ENCODE data around the gene RIPOR1.
A peak's percentile ranks its signal among the peaks of the same experiment; 100 is the strongest.

RIPOR1 gene

GRCh38 chr16:67544844-67545664 is 16.4 kb downstream of the RIPOR1 start:
- DNase-seq (ENCODE audit: low read depth, low spot score) = no peak
- ChIA-PET POLR2A (interaction anchor here (0.6 kb wide), 1 partner anchor 17 kb away, joined by 3 read pairs; no protein-coding TSS in a partner anchor), CTCF (interaction anchor here (6.2 to 10.8 kb wide), 5 partner anchors 11 to 123 kb away, joined by 80 to 185 read pairs (median 115); partner anchors contain the start of genes C16orf86, CARMIL2, CTCF and ENKD1)
- H3K4me3 ChIP-seq (ENCODE audit: low read depth, low read length) = no peak overlapping the region
- TF ChIP-seq, protein P1, sequence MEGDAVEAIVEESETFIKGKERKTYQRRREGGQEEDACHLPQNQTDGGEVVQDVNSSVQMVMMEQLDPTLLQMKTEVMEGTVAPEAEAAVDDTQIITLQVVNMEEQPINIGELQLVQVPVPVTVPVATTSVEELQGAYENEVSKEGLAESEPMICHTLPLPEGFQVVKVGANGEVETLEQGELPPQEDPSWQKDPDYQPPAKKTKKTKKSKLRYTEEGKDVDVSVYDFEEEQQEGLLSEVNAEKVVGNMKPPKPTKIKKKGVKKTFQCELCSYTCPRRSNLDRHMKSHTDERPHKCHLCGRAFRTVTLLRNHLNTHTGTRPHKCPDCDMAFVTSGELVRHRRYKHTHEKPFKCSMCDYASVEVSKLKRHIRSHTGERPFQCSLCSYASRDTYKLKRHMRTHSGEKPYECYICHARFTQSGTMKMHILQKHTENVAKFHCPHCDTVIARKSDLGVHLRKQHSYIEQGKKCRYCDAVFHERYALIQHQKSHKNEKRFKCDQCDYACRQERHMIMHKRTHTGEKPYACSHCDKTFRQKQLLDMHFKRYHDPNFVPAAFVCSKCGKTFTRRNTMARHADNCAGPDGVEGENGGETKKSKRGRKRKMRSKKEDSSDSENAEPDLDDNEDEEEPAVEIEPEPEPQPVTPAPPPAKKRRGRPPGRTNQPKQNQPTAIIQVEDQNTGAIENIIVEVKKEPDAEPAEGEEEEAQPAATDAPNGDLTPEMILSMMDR (IDR thresholded peaks at IDR 0.05; ENCODE audit: insufficient read depth, low read length, missing control alignments) = no peak

GRCh38 chr16:67545665-67546024 is 17.0 kb downstream of the RIPOR1 start:
- ChIA-PET POLR2A (no interaction called here), CTCF (interaction anchor here (6.2 to 10.8 kb wide), 5 partner anchors 12 to 123 kb away, joined by 80 to 185 read pairs (median 115); partner anchors contain the start of genes C16orf86, CARMIL2, CTCF and ENKD1)
- TF ChIP-seq, protein P1 (IDR thresholded peaks at IDR 0.05; ENCODE audit: insufficient read depth, low read length, missing control alignments) = no peak
- no peak overlapping the region for H3K4me3 ChIP-seq (ENCODE audit: low read depth, low read length)
- DNase-seq (ENCODE audit: low read depth, low spot score) = no peak

GRCh38 chr16:67546091-67546501 is 17.5 kb downstream of the RIPOR1 start:
- H3K4me3 ChIP-seq (ENCODE audit: low read depth, low read length) = no peak overlapping the region
- CTCF ChIA-PET = interaction anchor here (1.4 to 10.8 kb wide), 9 partner anchors 12 to 122 kb away, joined by 4 to 185 read pairs (median 80); partner anchors contain the start of genes ACD, C16orf86, CARMIL2 and CTCF
- DNase-seq (ENCODE audit: low read depth, low spot score) = no peak
- POLR2A ChIA-PET = interaction anchor here (1.2 kb wide), 1 partner anchor 16 kb away, joined by 4 read pairs; no protein-coding TSS in a partner anchor
- TF ChIP-seq, protein P1 (IDR thresholded peaks at IDR 0.05; ENCODE audit: insufficient read depth, low read length, missing control alignments) = no peak

- TF ChIP-seq, protein P1 (IDR thresholded peaks at IDR 0.05; ENCODE audit: insufficient read depth, low read length, missing control alignments) = peak; percentile 93
- DNase-seq (ENCODE audit: low read depth, low spot score) = no peak
- ChIA-PET CTCF (interaction anchor here (0.9 to 10.8 kb wide), 23 partner anchors 13 to 133 kb away, joined by 3 to 185 read pairs (median 5); partner anchors contain the start of genes ACD, AGRP, ATP6V0D1 and C16orf86), POLR2A (interaction anchor here (0.6 to 1.2 kb wide), 3 partner anchors 17 to 134 kb away, joined by 3 to 4 read pairs (median 3); no protein-coding TSS in a partner anchor)
- no peak overlapping the region for H3K4me3 ChIP-seq (ENCODE audit: low read depth, low read length)
Measured at GRCh38 chr16:67546761-67547422, 18.3 kb downstream of the RIPOR1 start.

DNA sequence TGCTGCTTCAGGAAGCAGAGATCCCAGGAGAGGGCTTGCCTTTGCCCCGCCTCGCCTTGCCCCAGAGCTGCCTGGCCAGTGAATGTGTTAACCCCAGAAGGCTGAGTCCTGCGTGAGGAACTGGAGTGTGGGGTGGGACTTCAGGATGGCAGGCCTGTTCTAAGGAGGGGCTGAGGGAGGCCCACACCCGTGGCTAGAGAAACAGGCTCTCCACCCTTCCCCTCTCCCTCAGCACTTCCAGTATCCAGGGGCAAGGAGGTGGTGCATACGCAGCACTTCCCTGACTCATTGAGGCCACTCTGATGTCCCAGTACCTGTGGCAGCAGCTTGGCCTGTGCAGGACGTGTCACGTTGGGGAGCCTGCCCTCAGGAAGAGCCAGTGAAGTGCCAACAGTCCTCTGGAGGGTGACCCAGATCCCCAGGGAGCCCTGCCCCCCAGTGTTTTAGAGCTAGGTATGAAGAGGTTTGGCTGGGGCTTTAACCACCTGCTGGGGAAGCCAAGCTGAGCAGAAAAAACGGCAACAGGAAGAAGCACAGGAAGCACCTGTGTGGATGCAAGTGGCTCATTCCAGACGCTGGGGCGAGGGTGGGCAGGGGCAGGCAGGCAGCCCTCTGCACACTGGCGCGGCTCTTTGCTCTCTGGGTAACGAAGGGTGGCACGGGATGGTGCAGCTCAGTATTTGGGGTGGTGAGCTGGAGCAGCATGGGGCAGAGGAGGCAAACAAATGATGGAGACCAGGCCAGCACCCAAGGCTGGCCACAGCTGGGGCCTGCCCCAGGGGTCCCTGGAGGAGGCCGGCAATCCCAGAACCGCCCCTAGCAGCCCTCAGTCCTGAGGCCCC is 19.0 kb downstream of the RIPOR1 start:
- no peak for DNase-seq (ENCODE audit: low read depth, low spot score)
- ChIA-PET CTCF (interaction anchor here (0.6 to 10.8 kb wide), 27 partner anchors 12 to 133 kb away, joined by 3 to 185 read pairs (median 4); partner anchors contain the start of genes ACD, AGRP, ATP6V0D1 and C16orf86), POLR2A (interaction anchor here (0.6 to 1.2 kb wide), 3 partner anchors 18 to 133 kb away, joined by 3 to 4 read pairs (median 3); no protein-coding TSS in a partner anchor)
- H3K4me3 ChIP-seq (ENCODE audit: low read depth, low read length) = no peak overlapping the region
- TF ChIP-seq, protein P1 (IDR thresholded peaks at IDR 0.05; ENCODE audit: insufficient read depth, low read length, missing control alignments) = no peak

Measured in AG04449 (cell line).